Liver (tissue), 9 donors: Measurements from ENCODE around the gene TEX51. TPM values are rescaled to one million over a fixed set of nuclear protein-coding genes. Genes with fewer than 3 reads are reported as not detected.
A peak's percentile ranks its signal among the peaks of the same experiment; 100 is the strongest.

Experiments used
- DNase-seq: peaks from one replicate; pipeline ENCODE4 v3.0.0-alpha.2; 2017; ENCODE audit warnings: low spot score
- H3K27ac ChIP-seq, 2 donors: one replicate each; pipeline ENCODE4 v1.7.0; 2013; ENCODE audit warnings: inconsistent platforms in 2 of 2, low read length in 2 of 2, control low read depth in 1 of 2, low read depth in 1 of 2, mild to moderate bottlenecking in 1 of 2
- H3K27me3 ChIP-seq, 4 donors: one replicate each; pipeline versions ENCODE4 v1.6.1 to v1.7.0; 2013; ENCODE audit warnings: low read length in 3 of 4, inconsistent platforms in 1 of 4, mild to moderate bottlenecking in 1 of 4, moderate library complexity in 1 of 4; ENCODE audit not compliant: control insufficient read depth in 4 of 4, insufficient read depth in 4 of 4
- H3K36me3 ChIP-seq, 4 donors: one replicate each; pipeline versions ENCODE4 v1.6.1 to v1.7.0; 2013; ENCODE audit warnings: low read length in 3 of 4, mild to moderate bottlenecking in 3 of 4, low read depth in 1 of 4, moderate library complexity in 1 of 4; ENCODE audit not compliant: control insufficient read depth in 4 of 4, insufficient read depth in 3 of 4
- H3K4me1 ChIP-seq, 4 donors: one replicate each; pipeline versions ENCODE4 v1.6.1 to v1.7.0; 2013; ENCODE audit warnings: low read length in 3 of 4, mild to moderate bottlenecking in 3 of 4, moderate library complexity in 1 of 4; ENCODE audit not compliant: control insufficient read depth in 4 of 4, insufficient read depth in 4 of 4
- H3K4me3 ChIP-seq, 3 donors: one replicate each; pipeline versions ENCODE4 v1.6.1 to v1.7.0; 2013; ENCODE audit warnings: low read length in 3 of 3, control low read depth in 1 of 3, low read depth in 1 of 3, mild to moderate bottlenecking in 1 of 3
- H3K9ac ChIP-seq, 2 donors: one replicate each; pipeline ENCODE4 v1.7.0; 2013; ENCODE audit warnings: low read length in 2 of 2, mild to moderate bottlenecking in 2 of 2, moderate library complexity in 2 of 2, control low read depth in 1 of 2, low read depth in 1 of 2
- H3K9me3 ChIP-seq, 4 donors: one replicate each; pipeline versions ENCODE4 v1.6.1 to v1.7.0; 2013; ENCODE audit warnings: low read length in 3 of 4; ENCODE audit not compliant: control insufficient read depth in 4 of 4
- EGR1 ChIP-seq, 2 donors: IDR thresholded peaks; 2 replicates each; pipeline ENCODE4 v1.6.1; 2016 to 2018; ENCODE audit warnings: antibody characterized with exemption in 2 of 2, low read depth in 2 of 2
- FOXA2 ChIP-seq: IDR thresholded peaks from 2 replicates; pipeline ENCODE4 v1.6.1; 2016; ENCODE audit warnings: antibody characterized with exemption
- GABPA ChIP-seq, 2 donors: IDR thresholded peaks in 1 of 2; conservative IDR thresholded peaks in 1 of 2; 2 replicates each; pipeline ENCODE4 v1.6.1; 2016; ENCODE audit warnings: antibody characterized with exemption in 2 of 2, mild to moderate bottlenecking in 1 of 2, moderate library complexity in 1 of 2
- HNF4A ChIP-seq, 2 donors: conservative IDR thresholded peaks; 2 replicates each; pipeline ENCODE4 v1.6.1; 2016; ENCODE audit warnings: antibody characterized with exemption in 2 of 2, mild to moderate bottlenecking in 2 of 2
- HNF4G ChIP-seq: IDR thresholded peaks from 2 replicates; pipeline ENCODE4 v1.6.1; 2016; ENCODE audit warnings: antibody characterized with exemption
- JUND ChIP-seq, 2 donors: IDR thresholded peaks; 2 replicates each; pipeline ENCODE4 v1.6.1; 2016; ENCODE audit warnings: antibody characterized with exemption in 2 of 2
- RAD21 ChIP-seq, 2 donors: IDR thresholded peaks; 2 replicates each; pipeline ENCODE4 v1.6.1; 2016; ENCODE audit warnings: antibody characterized with exemption in 2 of 2, mild to moderate bottlenecking in 2 of 2
- RXRA ChIP-seq, 2 donors: IDR thresholded peaks; 2 replicates each; pipeline ENCODE4 v1.6.1; 2017 to 2018; ENCODE audit warnings: antibody characterized with exemption in 2 of 2, mild to moderate bottlenecking in 1 of 2
- SP1 ChIP-seq: IDR thresholded peaks from 2 replicates; pipeline ENCODE4 v1.6.1; 2018; ENCODE audit warnings: antibody characterized with exemption, mild to moderate bottlenecking
- TAF1 ChIP-seq: conservative IDR thresholded peaks from 2 replicates; pipeline ENCODE4 v1.6.1; 2016; ENCODE audit warnings: antibody characterized with exemption, mild to moderate bottlenecking
- YY1 ChIP-seq: IDR thresholded peaks from 2 replicates; pipeline ENCODE4 v1.6.1; 2016; ENCODE audit warnings: antibody characterized with exemption, mild to moderate bottlenecking
- WGBS: extraction: QIAGEN DNeasy Blood & Tissue Kit; methylation state at CpG from one replicate; pipeline ENCODE4 v1.1.7; 2013; 5-methylcytosine and 5-hydroxymethylcytosine counted together
- polyA plus RNA-seq, 2 donors: library from polyadenylated mRNA; stranded (reverse) in 1 of 2; unstranded in 1 of 2; fragments of 200-250 nt in 1 of 2; fragments of >200 nt in 1 of 2; fragmentation: Nextera tagmentation in 1 of 2; extraction: Ambion mirVana in 1 of 2; gene quantifications; one replicate each; pipeline versions ENCODE4 v1.2.1 to v1.2.3, GENCODE V29; 2013 to 2015
- total RNA-seq, 2 donors: library from RNA; depleted of rRNA; stranded (reverse); fragments of >200 nt; gene quantifications; one replicate each; pipeline ENCODE4 v1.2.3, GENCODE V29; 2014
- TF ChIP-seq, protein P1 (sequence below): fragments of 150-350 bp; IDR thresholded peaks from 2 replicates; pipeline ENCODE4 v1.5.1; 2017; ENCODE audit warnings: improper control_type of control experiment, low read depth, low read length; ENCODE audit not compliant: missing input control
- TF ChIP-seq, protein P2 (sequence below): IDR thresholded peaks from 2 replicates; pipeline ENCODE4 v1.6.1; 2016; ENCODE audit warnings: antibody characterized with exemption
- TF ChIP-seq, protein P3 (sequence below): IDR thresholded peaks from 2 replicates; pipeline ENCODE4 v1.6.1; 2016; ENCODE audit warnings: antibody characterized with exemption
- donor health status: healthy.
- donor health status: healthy.
- donor health status: healthy.
- donor health status: healthy.
- donor health status: healthy.

The TEX51 gene
- total and polyA plus RNA-seq, 4 donors, result not detected

DNA sequence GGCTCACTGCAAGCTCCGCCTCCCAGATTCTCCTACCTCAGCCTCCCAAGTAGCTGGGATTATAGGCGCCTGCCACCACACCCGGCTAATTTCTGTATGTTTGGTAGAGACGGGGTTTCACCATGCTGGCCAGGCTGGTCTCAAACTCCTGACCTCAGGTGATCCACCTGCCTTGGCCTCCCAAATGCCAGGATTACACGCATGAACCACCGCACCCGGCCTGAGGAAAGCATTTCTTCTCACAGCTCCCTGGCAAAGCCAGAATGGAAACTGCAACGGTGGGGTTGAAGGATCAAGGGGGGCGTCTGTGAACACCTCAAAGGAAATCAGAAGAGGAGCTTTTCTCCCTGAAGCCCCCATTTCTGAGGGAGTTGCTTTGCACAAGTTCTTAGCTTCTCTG is 11.2 kb upstream of the TEX51 start:
- Histone ChIP-seq H3K4me3 (no peak overlapping the region), H3K36me3 (no peaks in the 10 kb centered on the region), H3K27me3 (no peaks in the 10 kb centered on the region), H3K9ac (no peak overlapping the region), H3K27ac (no peak overlapping the region), H3K4me1 (peaks cover 0 to 5% (median 0%) of the 10 kb centered on the region in 4 donors), H3K9me3 (no peaks in the 10 kb centered on the region)
- peak; percentile 14 for DNase-seq
- WGBS, result 91% methylated on average over 9 of the region's 9 CpGs
- TF ChIP-seq, protein P1, sequence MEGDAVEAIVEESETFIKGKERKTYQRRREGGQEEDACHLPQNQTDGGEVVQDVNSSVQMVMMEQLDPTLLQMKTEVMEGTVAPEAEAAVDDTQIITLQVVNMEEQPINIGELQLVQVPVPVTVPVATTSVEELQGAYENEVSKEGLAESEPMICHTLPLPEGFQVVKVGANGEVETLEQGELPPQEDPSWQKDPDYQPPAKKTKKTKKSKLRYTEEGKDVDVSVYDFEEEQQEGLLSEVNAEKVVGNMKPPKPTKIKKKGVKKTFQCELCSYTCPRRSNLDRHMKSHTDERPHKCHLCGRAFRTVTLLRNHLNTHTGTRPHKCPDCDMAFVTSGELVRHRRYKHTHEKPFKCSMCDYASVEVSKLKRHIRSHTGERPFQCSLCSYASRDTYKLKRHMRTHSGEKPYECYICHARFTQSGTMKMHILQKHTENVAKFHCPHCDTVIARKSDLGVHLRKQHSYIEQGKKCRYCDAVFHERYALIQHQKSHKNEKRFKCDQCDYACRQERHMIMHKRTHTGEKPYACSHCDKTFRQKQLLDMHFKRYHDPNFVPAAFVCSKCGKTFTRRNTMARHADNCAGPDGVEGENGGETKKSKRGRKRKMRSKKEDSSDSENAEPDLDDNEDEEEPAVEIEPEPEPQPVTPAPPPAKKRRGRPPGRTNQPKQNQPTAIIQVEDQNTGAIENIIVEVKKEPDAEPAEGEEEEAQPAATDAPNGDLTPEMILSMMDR, result no peak
- no peak for TF ChIP-seq TAF1
- TF ChIP-seq FOXA2, result no peak
- no peak for TF ChIP-seq GABPA (IDR thresholded peaks at IDR 0.05 in 1 of 2, conservative IDR thresholded peaks at IDR 0.05 in 1 of 2)
- TF ChIP-seq, protein P2, sequence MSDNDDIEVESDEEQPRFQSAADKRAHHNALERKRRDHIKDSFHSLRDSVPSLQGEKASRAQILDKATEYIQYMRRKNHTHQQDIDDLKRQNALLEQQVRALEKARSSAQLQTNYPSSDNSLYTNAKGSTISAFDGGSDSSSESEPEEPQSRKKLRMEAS, result no peak
- TF ChIP-seq RXRA (IDR thresholded peaks at IDR 0.05), result no peak
- no peak for TF ChIP-seq RAD21 (IDR thresholded peaks at IDR 0.05)

DNA sequence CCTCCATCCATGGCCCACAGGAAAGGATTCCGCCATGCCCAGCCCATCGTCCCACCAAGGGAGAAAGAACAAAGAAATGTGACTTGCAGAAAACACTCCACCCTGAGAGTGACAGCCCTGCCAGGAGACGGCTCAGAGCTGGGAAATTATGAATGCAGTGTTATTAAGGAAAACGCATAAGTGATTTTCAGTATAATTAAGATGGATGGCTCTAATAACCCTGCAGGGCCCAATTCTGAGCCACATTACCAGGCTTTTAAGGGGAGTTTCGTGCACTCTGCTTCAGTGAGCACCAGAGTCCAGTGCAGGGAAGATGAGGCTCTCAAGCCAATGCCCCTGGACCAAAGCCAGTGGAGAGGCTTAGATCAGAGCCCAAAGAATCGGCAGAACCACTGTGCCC is 10.6 kb upstream of the TEX51 start:
- WGBS, result 92% methylated on average over 6 of the region's 6 CpGs
- DNase-seq, result peak; percentile 14

DNA sequence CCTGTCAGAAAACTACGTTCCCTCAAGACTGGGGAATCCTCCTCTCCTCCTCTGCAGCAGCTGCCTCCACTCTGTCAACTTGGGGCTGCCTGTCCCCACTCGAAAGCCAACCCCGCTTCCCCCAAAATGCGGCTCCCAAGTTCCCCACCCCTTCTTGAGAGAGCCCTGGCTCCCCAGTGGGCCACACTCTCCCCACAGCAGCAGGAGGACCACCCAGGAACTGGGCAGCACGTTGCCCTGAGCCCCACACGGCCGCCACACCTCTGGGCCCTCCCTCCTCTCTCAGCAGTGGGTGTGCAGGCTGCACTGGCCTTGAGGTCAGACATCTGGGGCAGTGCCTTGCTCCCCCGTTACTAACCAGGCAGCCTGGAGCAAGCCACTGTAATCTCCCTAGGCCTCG is 9.6 kb upstream of the TEX51 start:
- Histone ChIP-seq H3K27me3 (no peaks in the 10 kb centered on the region), H3K36me3 (no peaks in the 10 kb centered on the region), H3K9me3 (no peaks in the 10 kb centered on the region), H3K27ac (no peak overlapping the region), H3K4me1 (peaks cover 0 to 5% (median 0%) of the 10 kb centered on the region in 4 donors), H3K4me3 (no peak overlapping the region), H3K9ac (no peak overlapping the region)
- TF ChIP-seq RXRA (IDR thresholded peaks at IDR 0.05) (no peak), HNF4G (no peak), HNF4A (conservative IDR thresholded peaks at IDR 0.05) (no peak)
- peak; percentile 30 for DNase-seq
- WGBS, result 90% methylated on average over 9 of the region's 9 CpGs

More for the DNA sequence above, 10.6 kb upstream of the TEX51 start:
- no peak for TF ChIP-seq HNF4A (conservative IDR thresholded peaks at IDR 0.05)
- TF ChIP-seq YY1, result no peak
- TF ChIP-seq, protein P3, sequence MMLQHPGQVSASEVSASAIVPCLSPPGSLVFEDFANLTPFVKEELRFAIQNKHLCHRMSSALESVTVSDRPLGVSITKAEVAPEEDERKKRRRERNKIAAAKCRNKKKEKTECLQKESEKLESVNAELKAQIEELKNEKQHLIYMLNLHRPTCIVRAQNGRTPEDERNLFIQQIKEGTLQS, result no peak
- TF ChIP-seq, protein P1, result no peak
- TF ChIP-seq EGR1 (IDR thresholded peaks at IDR 0.05; ENCODE audit: low read depth in 2 of 2), result no peak
- TF ChIP-seq SP1, result no peak
- no peak for TF ChIP-seq RXRA (IDR thresholded peaks at IDR 0.05)
- no peak for TF ChIP-seq JUND (IDR thresholded peaks at IDR 0.05)
- TF ChIP-seq RAD21 (IDR thresholded peaks at IDR 0.05), result no peak
- TF ChIP-seq, protein P2, result no peak
- peaks cover 0 to 5% (median 0%) of the 10 kb centered on the region in 4 donors for H3K4me1 ChIP-seq
- no peak overlapping the region for H3K4me3 ChIP-seq
- no peak overlapping the region for H3K27ac ChIP-seq
- H3K27me3 ChIP-seq, result no peaks in the 10 kb centered on the region
- no peaks in the 10 kb centered on the region for H3K9me3 ChIP-seq
- no peak overlapping the region for H3K9ac ChIP-seq
- H3K36me3 ChIP-seq, result no peaks in the 10 kb centered on the region
